Fibroblast of lung (primary cell): ENCODE results near the gene NEBL. TPM values are rescaled to one million over a fixed set of nuclear protein-coding genes. Genes with fewer than 3 reads are reported as not detected.

Experiments
- DNase-seq, 2 donors: peaks; one replicate each; pipeline versions ENCODE4 v3.0.0 to v3.0.0-alpha.2; 2010; ENCODE audit warnings: low read depth in 2 of 2
- H2AFZ ChIP-seq: 2 replicates; pipeline ENCODE4 v1.5.1; 2012; ENCODE audit warnings: low read length, control low read depth, inconsistent platforms
- H3K27ac ChIP-seq: 2 replicates; pipeline ENCODE4 v1.5.1; 2011; ENCODE audit warnings: low read length, control low read depth; ENCODE audit not compliant: insufficient read depth
- H3K27me3 ChIP-seq: 2 replicates; pipeline ENCODE4 v1.5.1; 2011; ENCODE audit warnings: mild to moderate bottlenecking, low read length; ENCODE audit not compliant: control insufficient read depth, insufficient read depth
- H3K36me3 ChIP-seq: 2 replicates; pipeline ENCODE4 v1.5.1; 2011; ENCODE audit warnings: low read length; ENCODE audit not compliant: control insufficient read depth, insufficient read depth
- H3K4me1 ChIP-seq: 2 replicates; pipeline ENCODE4 v1.5.1; 2011; ENCODE audit warnings: low read length; ENCODE audit not compliant: control insufficient read depth, insufficient read depth; ENCODE audit errors: extremely low read depth
- H3K4me2 ChIP-seq: 2 replicates; pipeline ENCODE4 v1.5.1; 2011; ENCODE audit warnings: low read length, control low read depth; ENCODE audit not compliant: insufficient read depth; ENCODE audit errors: extremely low read depth
- H3K4me3 ChIP-seq, 4 experiments: fragments of 200-600 bp in 1 of 4; sonication (generic) in 1 of 4; replicated peaks in 1 of 4; 2 replicates each; pipeline ENCODE4 v1.5.1; 2011 to 2016; ENCODE audit warnings: low read length in 4 of 4, low read depth in 3 of 4, mild to moderate bottlenecking in 3 of 4, control low read depth in 2 of 4, inconsistent platforms in 1 of 4, mixed read lengths in 1 of 4; ENCODE audit not compliant: insufficient read depth in 1 of 4; ENCODE audit errors: control extremely low read depth in 1 of 4
- H3K79me2 ChIP-seq: 2 replicates; pipeline ENCODE4 v1.5.1; 2012; ENCODE audit warnings: mild to moderate bottlenecking, low read length, inconsistent platforms; ENCODE audit not compliant: control insufficient read depth, insufficient read depth
- H3K9ac ChIP-seq: 2 replicates; pipeline ENCODE4 v1.5.1; 2011; ENCODE audit warnings: mild to moderate bottlenecking, low read length, control low read depth; ENCODE audit not compliant: insufficient read depth
- H3K9me3 ChIP-seq: 2 replicates; pipeline ENCODE4 v1.5.1; 2012; ENCODE audit warnings: low read depth, low read length; ENCODE audit not compliant: control insufficient read depth, insufficient read depth
- H4K20me1 ChIP-seq: 2 replicates; pipeline ENCODE4 v1.5.1; 2011; ENCODE audit warnings: low read length; ENCODE audit not compliant: control insufficient read depth, insufficient read depth; ENCODE audit errors: extremely low read depth
- EZH2 ChIP-seq: IDR thresholded peaks from 2 replicates; pipeline ENCODE4 v1.5.1; 2012; ENCODE audit warnings: low read length, control low read depth, mild to moderate bottlenecking; ENCODE audit errors: missing control alignments
- polyA plus RNA-seq, 2 donors: library from polyadenylated mRNA; depleted of rRNA in 1 of 2; stranded (reverse) in 1 of 2; unstranded in 1 of 2; fragments of >200 nt; gene quantifications; 2 replicates each; pipeline ENCODE4 v1.2.1, GENCODE V29; 2011 to 2012; ENCODE audit warnings: missing spikeins in 1 of 2
- total RNA-seq: library from RNA; depleted of rRNA; stranded (reverse); fragments of >200 nt; gene quantifications from 2 replicates; pipeline ENCODE4 v1.2.1, GENCODE V29; 2014
- TF ChIP-seq, protein P1 (sequence below), 2 donors: IDR thresholded peaks in 1 of 2; conservative IDR thresholded peaks in 1 of 2; 1 replicate in 1 of 2; 2 replicates in 1 of 2; pipeline ENCODE4 v1.5.1; 2011 to 2012; ENCODE audit warnings: low read length in 2 of 2, control low read depth in 1 of 2, inconsistent platforms in 1 of 2, low read depth in 1 of 2, mild to moderate bottlenecking in 1 of 2

NEBL gene
- total and polyA plus RNA-seq, 2 donors (not counting 1 experiment from before 2014, with no cell fraction given) = 0.11 to 0.33 TPM

DNA sequence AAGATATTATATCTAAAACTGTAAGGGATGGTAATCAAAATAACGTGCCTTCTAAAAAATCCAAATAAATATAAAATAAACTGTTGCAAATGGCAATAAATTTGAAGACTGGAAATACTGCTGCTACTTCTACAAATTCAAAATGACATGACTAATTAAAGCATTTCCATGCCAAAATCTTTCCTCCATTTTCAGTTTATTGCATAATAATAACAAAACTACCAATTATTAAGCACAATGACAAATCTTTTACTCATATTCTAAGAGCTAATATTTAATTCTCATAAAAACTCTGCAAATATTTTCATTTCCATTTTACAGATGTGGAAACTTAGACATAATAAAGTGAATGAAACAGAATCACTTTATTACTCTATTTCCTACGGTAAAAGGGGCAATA is 38.8 kb upstream of the NEBL start:
- no peaks in the 10 kb centered on the region for H4K20me1 ChIP-seq
- no peak overlapping the region for H3K27ac ChIP-seq
- no peaks in the 10 kb centered on the region for H3K9me3 ChIP-seq
- H3K4me1 ChIP-seq = no peaks in the 10 kb centered on the region
- no peak overlapping the region for H3K4me2 ChIP-seq
- peak in 1 of 2 donors; percentile 37 for DNase-seq
- no peaks in the 10 kb centered on the region for H3K27me3 ChIP-seq
- TF ChIP-seq, protein P1, sequence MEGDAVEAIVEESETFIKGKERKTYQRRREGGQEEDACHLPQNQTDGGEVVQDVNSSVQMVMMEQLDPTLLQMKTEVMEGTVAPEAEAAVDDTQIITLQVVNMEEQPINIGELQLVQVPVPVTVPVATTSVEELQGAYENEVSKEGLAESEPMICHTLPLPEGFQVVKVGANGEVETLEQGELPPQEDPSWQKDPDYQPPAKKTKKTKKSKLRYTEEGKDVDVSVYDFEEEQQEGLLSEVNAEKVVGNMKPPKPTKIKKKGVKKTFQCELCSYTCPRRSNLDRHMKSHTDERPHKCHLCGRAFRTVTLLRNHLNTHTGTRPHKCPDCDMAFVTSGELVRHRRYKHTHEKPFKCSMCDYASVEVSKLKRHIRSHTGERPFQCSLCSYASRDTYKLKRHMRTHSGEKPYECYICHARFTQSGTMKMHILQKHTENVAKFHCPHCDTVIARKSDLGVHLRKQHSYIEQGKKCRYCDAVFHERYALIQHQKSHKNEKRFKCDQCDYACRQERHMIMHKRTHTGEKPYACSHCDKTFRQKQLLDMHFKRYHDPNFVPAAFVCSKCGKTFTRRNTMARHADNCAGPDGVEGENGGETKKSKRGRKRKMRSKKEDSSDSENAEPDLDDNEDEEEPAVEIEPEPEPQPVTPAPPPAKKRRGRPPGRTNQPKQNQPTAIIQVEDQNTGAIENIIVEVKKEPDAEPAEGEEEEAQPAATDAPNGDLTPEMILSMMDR (conservative IDR thresholded peaks at IDR 0.05 in 1 of 2, IDR thresholded peaks at IDR 0.05 in 1 of 2; ENCODE audit: low read depth in 1 of 2, low read length in 2 of 2) = no peak
- no peak for TF ChIP-seq EZH2
- H2AFZ ChIP-seq = no peak overlapping the region
- H3K9ac ChIP-seq = no peak overlapping the region
- H3K79me2 ChIP-seq = no peaks in the 10 kb centered on the region
- H3K36me3 ChIP-seq = no peaks in the 10 kb centered on the region
- no peak overlapping the region for H3K4me3 ChIP-seq

- Histone ChIP-seq H3K4me2 (no peak overlapping the region), H3K36me3 (no peaks in the 10 kb centered on the region), H4K20me1 (no peaks in the 10 kb centered on the region), H2AFZ (no peak overlapping the region), H3K79me2 (no peaks in the 10 kb centered on the region), H3K4me1 (no peaks in the 10 kb centered on the region), H3K4me3 (no peak overlapping the region), H3K9me3 (no peaks in the 10 kb centered on the region), H3K9ac (no peak overlapping the region), H3K27ac (no peak overlapping the region), H3K27me3 (no peaks in the 10 kb centered on the region)
- TF ChIP-seq, protein P1 (conservative IDR thresholded peaks at IDR 0.05 in 1 of 2, IDR thresholded peaks at IDR 0.05 in 1 of 2; ENCODE audit: low read depth in 1 of 2, low read length in 2 of 2) = no peak
- TF ChIP-seq EZH2 = no peak
- DNase-seq = no peak
These were observed 38.2 kb upstream of the NEBL start for GRCh38 chr10:20935301-20935700.

GRCh38 chr10:20933705-20934104 is 36.6 kb upstream of the NEBL start:
- no peak overlapping the region for H3K27ac ChIP-seq
- H3K36me3 ChIP-seq = no peaks in the 10 kb centered on the region
- no peaks in the 10 kb centered on the region for H4K20me1 ChIP-seq

More at GRCh38 chr10:20933705-20934104, 36.6 kb upstream of the NEBL start:
- DNase-seq = no peak
- H3K9ac ChIP-seq = no peak overlapping the region
- TF ChIP-seq, protein P1 (conservative IDR thresholded peaks at IDR 0.05 in 1 of 2, IDR thresholded peaks at IDR 0.05 in 1 of 2; ENCODE audit: low read depth in 1 of 2, low read length in 2 of 2) = no peak
- TF ChIP-seq EZH2 = no peak
- H3K4me2 ChIP-seq = no peak overlapping the region
- H3K9me3 ChIP-seq = no peaks in the 10 kb centered on the region
- H2AFZ ChIP-seq = no peak overlapping the region
- H3K4me1 ChIP-seq = no peaks in the 10 kb centered on the region
- H3K4me3 ChIP-seq = no peak overlapping the region
- no peaks in the 10 kb centered on the region for H3K79me2 ChIP-seq
- H3K27me3 ChIP-seq = no peaks in the 10 kb centered on the region
